LNCaP clone FGC (cell line): ENCODE results near the gene SEC31B.
A peak's percentile ranks its signal among the peaks of the same experiment; 100 is the strongest.

Source experiments
- DNase-seq: peaks from one replicate; pipeline ENCODE4 v3.0.0-alpha.2; 2011; ENCODE audit warnings: low read depth
- H3K4me3 ChIP-seq: 2 replicates; pipeline ENCODE4 v1.5.1; 2011; ENCODE audit warnings: mild to moderate bottlenecking, low read depth, low read length, control low read depth
- TF ChIP-seq, protein P1 (sequence below): IDR thresholded peaks from 2 replicates; pipeline ENCODE4 v1.5.1; 2012; ENCODE audit warnings: mild to moderate bottlenecking; ENCODE audit not compliant: control insufficient read depth, insufficient read depth; ENCODE audit errors: extremely low read depth

Gene SEC31B

DNA sequence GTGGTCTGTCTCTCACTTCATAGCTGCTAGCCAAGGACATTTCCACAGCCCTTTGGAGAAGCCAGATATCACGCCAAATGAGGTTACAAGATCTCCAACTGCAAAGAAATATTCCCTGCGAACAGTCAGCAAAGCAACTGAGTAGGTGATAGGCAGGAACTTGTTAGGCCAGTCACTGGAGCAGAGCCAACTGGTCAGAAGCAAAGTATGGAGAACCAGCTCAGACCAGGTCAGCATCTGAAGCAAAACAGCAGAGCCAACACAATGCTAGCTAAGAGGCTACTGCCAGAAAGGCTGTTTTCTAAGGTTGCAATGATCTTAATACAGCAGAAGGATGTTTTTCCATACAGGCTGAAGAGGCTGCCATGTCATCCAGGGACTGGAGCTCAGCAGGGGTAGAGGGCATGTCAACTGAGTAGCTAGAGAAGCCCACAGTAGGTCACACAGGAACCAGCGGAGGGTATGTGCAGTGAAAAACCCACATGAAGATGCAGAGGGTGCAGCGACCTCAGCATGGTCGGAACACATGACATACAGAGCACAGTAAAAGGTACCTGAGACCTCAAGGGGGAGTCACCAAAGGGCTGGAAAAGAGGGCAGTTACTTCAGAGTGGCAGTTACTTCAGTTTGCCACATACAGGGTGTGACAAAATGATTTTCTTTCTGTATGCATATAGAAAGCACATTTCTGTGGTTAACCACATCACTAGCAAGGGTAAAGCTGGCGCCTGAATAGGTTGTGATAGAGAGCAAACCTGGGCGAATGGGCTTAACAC lies 8.9 kb downstream of the SEC31B start:
- TF ChIP-seq, protein P1, sequence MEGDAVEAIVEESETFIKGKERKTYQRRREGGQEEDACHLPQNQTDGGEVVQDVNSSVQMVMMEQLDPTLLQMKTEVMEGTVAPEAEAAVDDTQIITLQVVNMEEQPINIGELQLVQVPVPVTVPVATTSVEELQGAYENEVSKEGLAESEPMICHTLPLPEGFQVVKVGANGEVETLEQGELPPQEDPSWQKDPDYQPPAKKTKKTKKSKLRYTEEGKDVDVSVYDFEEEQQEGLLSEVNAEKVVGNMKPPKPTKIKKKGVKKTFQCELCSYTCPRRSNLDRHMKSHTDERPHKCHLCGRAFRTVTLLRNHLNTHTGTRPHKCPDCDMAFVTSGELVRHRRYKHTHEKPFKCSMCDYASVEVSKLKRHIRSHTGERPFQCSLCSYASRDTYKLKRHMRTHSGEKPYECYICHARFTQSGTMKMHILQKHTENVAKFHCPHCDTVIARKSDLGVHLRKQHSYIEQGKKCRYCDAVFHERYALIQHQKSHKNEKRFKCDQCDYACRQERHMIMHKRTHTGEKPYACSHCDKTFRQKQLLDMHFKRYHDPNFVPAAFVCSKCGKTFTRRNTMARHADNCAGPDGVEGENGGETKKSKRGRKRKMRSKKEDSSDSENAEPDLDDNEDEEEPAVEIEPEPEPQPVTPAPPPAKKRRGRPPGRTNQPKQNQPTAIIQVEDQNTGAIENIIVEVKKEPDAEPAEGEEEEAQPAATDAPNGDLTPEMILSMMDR = no peak
- no peak for DNase-seq
- H3K4me3 ChIP-seq = no peak overlapping the region

DNA sequence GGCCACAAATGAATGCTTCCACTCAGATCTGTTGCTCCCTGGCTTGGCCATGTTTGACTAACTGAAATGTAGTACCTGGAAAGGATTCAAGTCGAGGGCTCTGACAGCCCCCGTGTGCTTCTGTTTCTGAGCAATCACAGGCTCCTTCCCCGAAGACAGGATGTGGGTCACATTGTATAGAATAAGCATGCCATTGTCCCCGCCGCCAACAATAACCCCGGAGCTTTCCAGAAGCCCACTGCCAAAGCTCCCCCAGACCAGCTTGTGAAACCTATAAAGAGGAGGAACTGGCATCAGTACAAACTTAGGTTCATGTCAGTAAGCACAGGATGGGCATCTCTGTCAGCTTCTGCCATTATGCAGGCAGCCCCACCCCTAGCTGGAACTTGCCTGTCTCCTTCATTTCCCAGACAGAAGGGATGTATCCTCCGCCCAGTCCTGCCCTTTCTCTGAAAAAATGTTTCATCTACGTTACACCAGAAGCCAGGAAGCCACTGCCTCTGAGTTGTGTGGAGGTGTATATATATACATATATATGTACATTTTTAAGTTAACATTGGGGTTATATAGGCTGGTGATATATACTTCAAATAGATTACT lies 10.3 kb downstream of the SEC31B start:
- TF ChIP-seq, protein P1 = no peak

DNA sequence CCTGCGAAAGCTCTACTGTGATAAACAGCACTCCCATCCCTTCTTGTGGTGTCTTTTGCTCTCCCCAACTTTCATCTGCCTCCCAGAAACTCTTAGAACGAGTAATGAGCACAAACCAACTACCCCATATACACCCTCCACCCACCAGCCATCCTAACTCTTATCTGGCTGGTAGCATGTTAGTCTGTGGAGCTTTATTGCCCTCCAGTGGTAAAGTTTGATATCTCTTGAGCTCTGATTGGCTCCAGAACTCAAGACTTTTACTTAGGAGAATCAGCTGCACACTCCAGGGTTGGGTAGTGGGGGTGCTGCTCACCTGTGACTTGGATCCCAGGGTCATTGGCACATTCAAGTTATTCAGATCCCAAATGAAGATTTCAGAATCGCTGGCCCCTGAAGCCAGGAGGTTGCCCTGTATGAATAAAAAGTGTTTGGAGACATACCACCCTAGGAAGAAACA lies 10.9 kb downstream of the SEC31B start:
- DNase-seq = no peak
- no peak overlapping the region for H3K4me3 ChIP-seq
- TF ChIP-seq, protein P1 = peak; percentile 46

More for the DNA sequence above, 10.3 kb downstream of the SEC31B start:
- no peak for DNase-seq
- H3K4me3 ChIP-seq = no peak overlapping the region

DNA sequence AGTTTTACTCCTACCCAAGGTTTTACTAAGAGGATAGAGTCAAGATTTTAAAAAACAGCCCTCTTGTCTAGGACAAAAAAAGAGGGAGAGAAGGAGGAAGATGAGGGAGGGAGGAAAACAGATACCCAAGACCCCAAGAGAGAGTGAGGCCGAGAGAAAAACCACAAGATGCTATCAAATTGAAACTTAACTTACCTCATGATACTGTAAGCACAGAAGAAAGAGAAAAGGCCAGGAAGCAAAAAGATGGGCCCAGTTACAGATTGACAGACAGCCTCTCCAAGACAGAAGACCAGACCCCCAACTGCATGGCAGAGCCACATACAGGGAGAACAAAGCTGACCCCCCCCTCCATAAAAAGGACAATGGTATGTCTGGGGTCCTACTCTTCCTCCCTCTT lies 11.4 kb downstream of the SEC31B start:
- TF ChIP-seq, protein P1 = no peak
- H3K4me3 ChIP-seq = no peak overlapping the region
- DNase-seq = no peak

DNA sequence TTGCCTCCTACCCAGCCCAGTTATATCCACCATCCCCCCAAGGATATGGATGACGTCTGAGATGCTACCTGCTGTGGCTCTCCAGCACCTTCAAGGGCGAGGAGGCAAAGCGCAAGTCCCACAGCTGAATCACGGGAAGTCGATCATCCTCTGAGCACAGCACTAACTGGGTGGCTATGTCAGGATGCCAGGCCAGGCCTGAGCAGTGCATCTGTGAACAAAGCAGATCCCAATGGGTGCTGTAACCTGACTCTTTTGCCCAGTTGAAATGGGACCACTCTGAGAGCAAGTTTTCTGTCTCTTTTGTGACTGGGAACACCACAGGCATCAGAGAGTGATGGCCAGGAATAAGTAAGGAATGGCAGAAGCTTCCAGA lies 12.3 kb downstream of the SEC31B start:
- TF ChIP-seq, protein P1 = no peak
- no peak for DNase-seq
- H3K4me3 ChIP-seq = no peak overlapping the region

DNA sequence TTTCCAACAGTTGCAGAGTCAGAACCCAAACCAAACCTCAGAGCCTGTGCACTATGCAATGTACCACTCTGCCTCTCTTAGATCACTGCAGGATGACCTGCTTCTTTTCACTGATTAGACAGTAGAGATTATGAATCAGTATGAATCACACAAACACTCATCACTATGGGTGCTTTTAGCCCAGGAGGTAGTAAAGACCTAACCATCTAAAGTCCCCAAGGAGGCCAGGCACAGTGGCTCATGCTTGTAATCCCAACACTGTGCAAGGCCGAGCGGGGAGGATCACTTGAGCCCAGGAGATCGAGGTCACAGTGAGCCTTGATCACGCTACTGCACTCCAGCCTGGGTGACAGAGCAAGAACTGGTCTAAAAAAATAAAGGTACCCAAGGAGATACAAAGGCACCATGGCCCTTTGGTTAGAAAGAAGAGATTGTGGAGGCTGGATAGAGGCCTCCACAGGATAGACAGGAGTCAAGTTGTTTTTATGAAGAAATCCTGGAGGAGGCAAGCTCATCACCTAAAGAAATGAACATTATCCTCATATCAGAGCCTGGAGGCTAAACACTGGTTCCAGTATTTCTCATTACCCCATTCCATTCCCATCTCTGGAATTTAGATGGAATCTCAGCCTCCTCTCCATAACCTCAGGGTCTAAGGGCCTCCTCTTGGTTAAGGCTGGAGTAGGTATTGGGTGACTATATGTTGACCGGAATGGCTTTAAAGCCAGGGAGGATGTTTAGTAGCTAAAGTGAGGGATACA lies 12.9 kb downstream of the SEC31B start:
- TF ChIP-seq, protein P1 = no peak
- DNase-seq = no peak
- H3K4me3 ChIP-seq = no peak overlapping the region
